ENCODE results near the gene GNL2. TPM values are rescaled to one million over a fixed set of nuclear protein-coding genes. Genes with fewer than 3 reads are reported as not detected.

Gene GNL2
- total and polyA plus RNA-seq, 8 donors = 42.6 to 152 (median 79.4) TPM; not detected in 1

GRCh38 chr1:37609994-37610393 is 14.3 kb upstream of the GNL2 start:
- H3K4me3 ChIP-seq = no peak overlapping the region

GRCh38 chr1:37609002-37609401 is 13.3 kb upstream of the GNL2 start:
- TF ChIP-seq CTCF (IDR thresholded peaks at IDR 0.05) = no peak
- no peak for TF ChIP-seq POLR2A (IDR thresholded peaks at IDR 0.05)
- TF ChIP-seq EP300 (IDR thresholded peaks at IDR 0.05) = no peak
- no peak for TF ChIP-seq POLR2AphosphoS5 (IDR thresholded peaks at IDR 0.05)
- 15 to 39% (median 21%) methylated on average over 2 of the region's 2 CpGs for WGBS, 5 donors
- intact Hi-C loops (cut with DNase I; ENCODE audit: low total_unique reads) = no loop called here

More at GRCh38 chr1:37609994-37610393, 14.3 kb upstream of the GNL2 start:
- Histone ChIP-seq H3K27me3 (peaks cover 0 to 69% (median 6%) of the 10 kb centered on the region in 3 donors), H3K36me3 (peaks cover 0 to 4% (median 0%) of the 10 kb centered on the region in 4 donors), H3K27ac (no peak overlapping the region), H3K9me3 (no peaks in the 10 kb centered on the region), H3K4me1 (peaks cover 0 to 18% (median 0%) of the 10 kb centered on the region in 4 donors)
- intact Hi-C loops (cut with DNase I; ENCODE audit: low total_unique reads) = no loop called here
- 62 to 71% (median 65%) methylated on average over 2 of the region's 2 CpGs for WGBS, 5 donors
- DNase-seq = no peak
- TF ChIP-seq POLR2A (IDR thresholded peaks at IDR 0.05) (no peak), POLR2AphosphoS5 (IDR thresholded peaks at IDR 0.05) (no peak), EP300 (IDR thresholded peaks at IDR 0.05) (no peak), CTCF (IDR thresholded peaks at IDR 0.05) (no peak)

GRCh38 chr1:37606481-37607263 is 10.9 kb upstream of the GNL2 start:
- peak in 1 of 2 donors; percentile 18 for DNase-seq
- no peaks in the 10 kb centered on the region for H3K36me3 ChIP-seq
- no peak overlapping the region for H3K4me3 ChIP-seq
- peaks cover 0 to 53% (median 9%) of the 10 kb centered on the region in 3 donors for H3K27me3 ChIP-seq
- WGBS, 5 donors = 68 to 84% (median 78%) methylated on average over 15 of the region's 15 CpGs
- H3K9me3 ChIP-seq = no peaks in the 10 kb centered on the region
- intact Hi-C loops (cut with DNase I; ENCODE audit: low total_unique reads) = no loop called here
- H3K4me1 ChIP-seq = peaks cover 0 to 25% (median 2%) of the 10 kb centered on the region in 4 donors
- peak overlapping the region in 1 of 5 donors; percentile 50 for H3K27ac ChIP-seq
- TF ChIP-seq CTCF (IDR thresholded peaks at IDR 0.05) = no peak
- TF ChIP-seq EP300 (IDR thresholded peaks at IDR 0.05) = no peak
- no peak for TF ChIP-seq POLR2A (IDR thresholded peaks at IDR 0.05)
- TF ChIP-seq POLR2AphosphoS5 (IDR thresholded peaks at IDR 0.05) = no peak

More at GRCh38 chr1:37609002-37609401, 13.3 kb upstream of the GNL2 start:
- Histone ChIP-seq H3K27me3 (peaks cover 0 to 59% (median 6%) of the 10 kb centered on the region in 3 donors), H3K4me3 (no peak overlapping the region), H3K4me1 (peaks cover 0 to 18% (median 0%) of the 10 kb centered on the region in 4 donors), H3K27ac (no peak overlapping the region), H3K36me3 (peaks cover 0 to 4% (median 0%) of the 10 kb centered on the region in 4 donors), H3K9me3 (no peaks in the 10 kb centered on the region)
- no peak for DNase-seq

GRCh38 chr1:37605806-37606474 is 10.2 kb upstream of the GNL2 start:
- TF ChIP-seq POLR2AphosphoS5 (IDR thresholded peaks at IDR 0.05) (no peak), EP300 (IDR thresholded peaks at IDR 0.05) (no peak), CTCF (IDR thresholded peaks at IDR 0.05) (no peak), POLR2A (IDR thresholded peaks at IDR 0.05) (no peak)
- no peaks in the 10 kb centered on the region for H3K36me3 ChIP-seq
- 78 to 92% (median 83%) methylated on average over 9 of the region's 9 CpGs for WGBS, 5 donors
- H3K27me3 ChIP-seq = peaks cover 0 to 53% (median 9%) of the 10 kb centered on the region in 3 donors
- no peaks in the 10 kb centered on the region for H3K9me3 ChIP-seq
- peak in 1 of 2 donors; percentile 42 for DNase-seq
- H3K27ac ChIP-seq = peak overlapping the region in 1 of 5 donors; percentile 50
- peaks cover 0 to 25% (median 2%) of the 10 kb centered on the region in 4 donors for H3K4me1 ChIP-seq
- H3K4me3 ChIP-seq = no peak overlapping the region
- intact Hi-C loops (cut with DNase I; ENCODE audit: low total_unique reads) = no loop called here

Measured in stomach (tissue), 9 donors.